AG09319 (cell line): ENCODE data around the gene TNPO2.
"Not testable (repeated sequence)": the region's sequence is repeated elsewhere in the genome, so short reads cannot be mapped to it uniquely, and the experiment has no call there.

ENCODE experiments used
- DNase-seq: peaks from one replicate; pipeline ENCODE4 v3.0.0-alpha.2; 2010; ENCODE audit warnings: low read depth; ENCODE audit errors: extremely low read depth
- TF ChIP-seq, protein P1 (sequence below): IDR thresholded peaks from 2 replicates; pipeline ENCODE4 v1.5.1; 2011; ENCODE audit warnings: low read depth, mild to moderate bottlenecking, inconsistent platforms, low read length, moderate library complexity

Gene TNPO2

GRCh38 chr19:12726988-12727316 is 3.2 kb upstream of the TNPO2 start:
- DNase-seq: no peak
- TF ChIP-seq, protein P1, sequence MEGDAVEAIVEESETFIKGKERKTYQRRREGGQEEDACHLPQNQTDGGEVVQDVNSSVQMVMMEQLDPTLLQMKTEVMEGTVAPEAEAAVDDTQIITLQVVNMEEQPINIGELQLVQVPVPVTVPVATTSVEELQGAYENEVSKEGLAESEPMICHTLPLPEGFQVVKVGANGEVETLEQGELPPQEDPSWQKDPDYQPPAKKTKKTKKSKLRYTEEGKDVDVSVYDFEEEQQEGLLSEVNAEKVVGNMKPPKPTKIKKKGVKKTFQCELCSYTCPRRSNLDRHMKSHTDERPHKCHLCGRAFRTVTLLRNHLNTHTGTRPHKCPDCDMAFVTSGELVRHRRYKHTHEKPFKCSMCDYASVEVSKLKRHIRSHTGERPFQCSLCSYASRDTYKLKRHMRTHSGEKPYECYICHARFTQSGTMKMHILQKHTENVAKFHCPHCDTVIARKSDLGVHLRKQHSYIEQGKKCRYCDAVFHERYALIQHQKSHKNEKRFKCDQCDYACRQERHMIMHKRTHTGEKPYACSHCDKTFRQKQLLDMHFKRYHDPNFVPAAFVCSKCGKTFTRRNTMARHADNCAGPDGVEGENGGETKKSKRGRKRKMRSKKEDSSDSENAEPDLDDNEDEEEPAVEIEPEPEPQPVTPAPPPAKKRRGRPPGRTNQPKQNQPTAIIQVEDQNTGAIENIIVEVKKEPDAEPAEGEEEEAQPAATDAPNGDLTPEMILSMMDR: no peak

GRCh38 chr19:12725612-12726011 is 1.9 kb upstream of the TNPO2 start:
- not testable (repeated sequence) for DNase-seq

DNA sequence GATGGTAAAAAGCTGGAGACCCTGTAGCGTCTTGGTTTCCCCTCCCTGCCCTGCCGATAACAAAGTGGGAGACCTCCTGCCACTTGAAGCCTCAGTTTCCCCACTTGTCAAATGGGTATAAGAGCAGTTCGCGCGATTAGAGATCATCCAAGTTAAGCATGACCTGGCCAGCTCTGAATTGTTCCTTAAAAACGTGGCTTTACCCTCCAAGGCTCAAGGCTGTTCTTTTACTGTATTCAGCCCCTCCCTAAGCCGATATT is 421 bp downstream of the TNPO2 start:
- TF ChIP-seq, protein P1: no peak
- DNase-seq: no peak

- TF ChIP-seq, protein P1: no peak
- DNase-seq: peak; percentile 97
These were observed 959 bp downstream of the TNPO2 start for GRCh38 chr19:12722566-12723380.

- peak; percentile 43 for DNase-seq
- TF ChIP-seq, protein P1: no peak
These were observed 1.8 kb downstream of the TNPO2 start for GRCh38 chr19:12721656-12722565.

GRCh38 chr19:12720851-12721655 is 2.7 kb downstream of the TNPO2 start:
- TF ChIP-seq, protein P1: no peak
- no peak for DNase-seq

DNA sequence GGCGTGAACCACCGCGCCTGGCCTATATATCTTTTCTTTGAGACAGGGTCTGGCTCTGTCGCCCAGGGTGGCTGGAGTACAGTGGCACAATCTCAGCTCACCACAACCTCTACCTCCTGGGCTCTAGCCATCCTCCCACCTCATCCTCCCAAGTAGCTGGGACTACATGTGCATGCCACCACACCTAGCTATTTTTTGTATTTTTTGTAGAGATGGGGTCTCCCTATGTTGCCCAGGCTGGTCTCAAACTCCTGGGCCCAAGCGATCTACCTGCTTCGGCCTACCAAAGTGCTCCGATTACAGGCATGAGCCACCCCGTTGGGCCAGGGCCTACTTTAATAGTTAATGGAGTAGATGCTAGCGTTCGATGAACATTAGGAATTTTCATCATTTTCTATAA is 3.4 kb downstream of the TNPO2 start:
- TF ChIP-seq, protein P1: no peak

More for the DNA sequence above, 3.4 kb downstream of the TNPO2 start:
- no peak for DNase-seq
